ENCODE data around the gene ADCK1.

- TF ChIP-seq, protein P1, sequence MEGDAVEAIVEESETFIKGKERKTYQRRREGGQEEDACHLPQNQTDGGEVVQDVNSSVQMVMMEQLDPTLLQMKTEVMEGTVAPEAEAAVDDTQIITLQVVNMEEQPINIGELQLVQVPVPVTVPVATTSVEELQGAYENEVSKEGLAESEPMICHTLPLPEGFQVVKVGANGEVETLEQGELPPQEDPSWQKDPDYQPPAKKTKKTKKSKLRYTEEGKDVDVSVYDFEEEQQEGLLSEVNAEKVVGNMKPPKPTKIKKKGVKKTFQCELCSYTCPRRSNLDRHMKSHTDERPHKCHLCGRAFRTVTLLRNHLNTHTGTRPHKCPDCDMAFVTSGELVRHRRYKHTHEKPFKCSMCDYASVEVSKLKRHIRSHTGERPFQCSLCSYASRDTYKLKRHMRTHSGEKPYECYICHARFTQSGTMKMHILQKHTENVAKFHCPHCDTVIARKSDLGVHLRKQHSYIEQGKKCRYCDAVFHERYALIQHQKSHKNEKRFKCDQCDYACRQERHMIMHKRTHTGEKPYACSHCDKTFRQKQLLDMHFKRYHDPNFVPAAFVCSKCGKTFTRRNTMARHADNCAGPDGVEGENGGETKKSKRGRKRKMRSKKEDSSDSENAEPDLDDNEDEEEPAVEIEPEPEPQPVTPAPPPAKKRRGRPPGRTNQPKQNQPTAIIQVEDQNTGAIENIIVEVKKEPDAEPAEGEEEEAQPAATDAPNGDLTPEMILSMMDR (tag by site-specific recombination; IDR thresholded peaks at IDR 0.05) = no peak
- no peak for TF ChIP-seq ZNF521 (tag by site-specific recombination; IDR thresholded peaks at IDR 0.05)
- TF ChIP-seq SP7 (tag by site-specific recombination; IDR thresholded peaks at IDR 0.05) = no peak
- TF ChIP-seq, protein P2, sequence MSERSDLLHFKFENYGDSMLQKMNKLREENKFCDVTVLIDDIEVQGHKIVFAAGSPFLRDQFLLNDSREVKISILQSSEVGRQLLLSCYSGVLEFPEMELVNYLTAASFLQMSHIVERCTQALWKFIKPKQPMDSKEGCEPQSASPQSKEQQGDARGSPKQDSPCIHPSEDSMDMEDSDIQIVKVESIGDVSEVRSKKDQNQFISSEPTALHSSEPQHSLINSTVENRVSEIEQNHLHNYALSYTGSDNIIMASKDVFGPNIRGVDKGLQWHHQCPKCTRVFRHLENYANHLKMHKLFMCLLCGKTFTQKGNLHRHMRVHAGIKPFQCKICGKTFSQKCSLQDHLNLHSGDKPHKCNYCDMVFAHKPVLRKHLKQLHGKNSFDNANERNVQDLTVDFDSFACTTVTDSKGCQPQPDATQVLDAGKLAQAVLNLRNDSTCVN (tag by site-specific recombination; optimal IDR thresholded peaks at IDR 0.05) = no peak
- no peak for TF ChIP-seq ZSCAN18 (tag by site-specific recombination; IDR thresholded peaks at IDR 0.05)
- no peak for TF ChIP-seq ATF2 (tag by site-specific recombination; IDR thresholded peaks at IDR 0.05; ENCODE audit: low read depth)
- no peak for TF ChIP-seq ZFP41 (tag by site-specific recombination; IDR thresholded peaks at IDR 0.05; ENCODE audit: borderline replicate concordance)
- TF ChIP-seq ZNF146 (tag by site-specific recombination; IDR thresholded peaks at IDR 0.05) = no peak
- no peak for TF ChIP-seq ZNF23 (tag by site-specific recombination; IDR thresholded peaks at IDR 0.05; ENCODE audit: borderline replicate concordance)
- TF ChIP-seq, protein P3, sequence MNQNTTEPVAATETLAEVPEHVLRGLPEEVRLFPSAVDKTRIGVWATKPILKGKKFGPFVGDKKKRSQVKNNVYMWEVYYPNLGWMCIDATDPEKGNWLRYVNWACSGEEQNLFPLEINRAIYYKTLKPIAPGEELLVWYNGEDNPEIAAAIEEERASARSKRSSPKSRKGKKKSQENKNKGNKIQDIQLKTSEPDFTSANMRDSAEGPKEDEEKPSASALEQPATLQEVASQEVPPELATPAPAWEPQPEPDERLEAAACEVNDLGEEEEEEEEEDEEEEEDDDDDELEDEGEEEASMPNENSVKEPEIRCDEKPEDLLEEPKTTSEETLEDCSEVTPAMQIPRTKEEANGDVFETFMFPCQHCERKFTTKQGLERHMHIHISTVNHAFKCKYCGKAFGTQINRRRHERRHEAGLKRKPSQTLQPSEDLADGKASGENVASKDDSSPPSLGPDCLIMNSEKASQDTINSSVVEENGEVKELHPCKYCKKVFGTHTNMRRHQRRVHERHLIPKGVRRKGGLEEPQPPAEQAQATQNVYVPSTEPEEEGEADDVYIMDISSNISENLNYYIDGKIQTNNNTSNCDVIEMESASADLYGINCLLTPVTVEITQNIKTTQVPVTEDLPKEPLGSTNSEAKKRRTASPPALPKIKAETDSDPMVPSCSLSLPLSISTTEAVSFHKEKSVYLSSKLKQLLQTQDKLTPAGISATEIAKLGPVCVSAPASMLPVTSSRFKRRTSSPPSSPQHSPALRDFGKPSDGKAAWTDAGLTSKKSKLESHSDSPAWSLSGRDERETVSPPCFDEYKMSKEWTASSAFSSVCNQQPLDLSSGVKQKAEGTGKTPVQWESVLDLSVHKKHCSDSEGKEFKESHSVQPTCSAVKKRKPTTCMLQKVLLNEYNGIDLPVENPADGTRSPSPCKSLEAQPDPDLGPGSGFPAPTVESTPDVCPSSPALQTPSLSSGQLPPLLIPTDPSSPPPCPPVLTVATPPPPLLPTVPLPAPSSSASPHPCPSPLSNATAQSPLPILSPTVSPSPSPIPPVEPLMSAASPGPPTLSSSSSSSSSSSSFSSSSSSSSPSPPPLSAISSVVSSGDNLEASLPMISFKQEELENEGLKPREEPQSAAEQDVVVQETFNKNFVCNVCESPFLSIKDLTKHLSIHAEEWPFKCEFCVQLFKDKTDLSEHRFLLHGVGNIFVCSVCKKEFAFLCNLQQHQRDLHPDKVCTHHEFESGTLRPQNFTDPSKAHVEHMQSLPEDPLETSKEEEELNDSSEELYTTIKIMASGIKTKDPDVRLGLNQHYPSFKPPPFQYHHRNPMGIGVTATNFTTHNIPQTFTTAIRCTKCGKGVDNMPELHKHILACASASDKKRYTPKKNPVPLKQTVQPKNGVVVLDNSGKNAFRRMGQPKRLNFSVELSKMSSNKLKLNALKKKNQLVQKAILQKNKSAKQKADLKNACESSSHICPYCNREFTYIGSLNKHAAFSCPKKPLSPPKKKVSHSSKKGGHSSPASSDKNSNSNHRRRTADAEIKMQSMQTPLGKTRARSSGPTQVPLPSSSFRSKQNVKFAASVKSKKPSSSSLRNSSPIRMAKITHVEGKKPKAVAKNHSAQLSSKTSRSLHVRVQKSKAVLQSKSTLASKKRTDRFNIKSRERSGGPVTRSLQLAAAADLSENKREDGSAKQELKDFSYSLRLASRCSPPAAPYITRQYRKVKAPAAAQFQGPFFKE (tag by site-specific recombination; IDR thresholded peaks at IDR 0.05; ENCODE audit: borderline replicate concordance) = no peak
- TF ChIP-seq ZNF157 (tag by site-specific recombination; IDR thresholded peaks at IDR 0.05) = no peak
- no peak for TF ChIP-seq ZNF76 (tag by site-specific recombination; IDR thresholded peaks at IDR 0.05; ENCODE audit: borderline replicate concordance, low read depth)
- TF ChIP-seq ZNF707 (tag by site-specific recombination; IDR thresholded peaks at IDR 0.05) = no peak
- no peak for TF ChIP-seq ZNF24 (tag by site-specific recombination; IDR thresholded peaks at IDR 0.05)
Measured at GRCh38 chr14:77823378-77823777, 23.5 kb downstream of the ADCK1 start.

Data from HEK293 (cell line).